OCI-LY1 (cell line): ENCODE measurements around the gene SLC47A1.

Experiments used
- EZH2 ChIP-seq: fragments of 200-600 bp; sonication (generic), shearing (Covaris generic); IDR thresholded peaks from 2 replicates; pipeline ENCODE4 v1.8.0; 2017; ENCODE audit warnings: borderline replicate concordance, mixed run types, mild to moderate bottlenecking, antibody characterized with exemption, low read length, moderate library complexity, mixed read lengths
- TF ChIP-seq, protein P1 (sequence below): fragments of 200-600 bp; sonication (generic), shearing (Covaris generic); IDR thresholded peaks from 2 replicates; pipeline ENCODE4 v1.5.1; 2017; ENCODE audit warnings: mild to moderate bottlenecking, antibody characterized with exemption, low read length, moderate library complexity, mixed read lengths

GRCh38 chr17:19579192-19579761, 45.6 kb downstream of the SLC47A1 start:
- TF ChIP-seq, protein P1, sequence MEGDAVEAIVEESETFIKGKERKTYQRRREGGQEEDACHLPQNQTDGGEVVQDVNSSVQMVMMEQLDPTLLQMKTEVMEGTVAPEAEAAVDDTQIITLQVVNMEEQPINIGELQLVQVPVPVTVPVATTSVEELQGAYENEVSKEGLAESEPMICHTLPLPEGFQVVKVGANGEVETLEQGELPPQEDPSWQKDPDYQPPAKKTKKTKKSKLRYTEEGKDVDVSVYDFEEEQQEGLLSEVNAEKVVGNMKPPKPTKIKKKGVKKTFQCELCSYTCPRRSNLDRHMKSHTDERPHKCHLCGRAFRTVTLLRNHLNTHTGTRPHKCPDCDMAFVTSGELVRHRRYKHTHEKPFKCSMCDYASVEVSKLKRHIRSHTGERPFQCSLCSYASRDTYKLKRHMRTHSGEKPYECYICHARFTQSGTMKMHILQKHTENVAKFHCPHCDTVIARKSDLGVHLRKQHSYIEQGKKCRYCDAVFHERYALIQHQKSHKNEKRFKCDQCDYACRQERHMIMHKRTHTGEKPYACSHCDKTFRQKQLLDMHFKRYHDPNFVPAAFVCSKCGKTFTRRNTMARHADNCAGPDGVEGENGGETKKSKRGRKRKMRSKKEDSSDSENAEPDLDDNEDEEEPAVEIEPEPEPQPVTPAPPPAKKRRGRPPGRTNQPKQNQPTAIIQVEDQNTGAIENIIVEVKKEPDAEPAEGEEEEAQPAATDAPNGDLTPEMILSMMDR = no peak
- TF ChIP-seq EZH2 = no peak
